ENCODE measurements around the gene TPSAB1.

Gene TPSAB1

GRCh38 chr16:1211451-1212268, 28.8 kb upstream of the TPSAB1 start:
- DNase-seq, result no peak

GRCh38 chr16:1212616-1213194, 27.8 kb upstream of the TPSAB1 start:
- no peak for DNase-seq

- DNase-seq, result no peak
These were observed 27.3 kb upstream of the TPSAB1 start for GRCh38 chr16:1213231-1213630.

GRCh38 chr16:1213796-1214372, 26.6 kb upstream of the TPSAB1 start:
- no peak for DNase-seq

- DNase-seq, result no peak
These were observed 25.8 kb upstream of the TPSAB1 start for GRCh38 chr16:1214719-1215118.

GRCh38 chr16:1215574-1216295, 24.8 kb upstream of the TPSAB1 start:
- DNase-seq, result no peak

GRCh38 chr16:1216296-1216619, 24.2 kb upstream of the TPSAB1 start:
- no peak for DNase-seq

GRCh38 chr16:1216681-1217400, 23.7 kb upstream of the TPSAB1 start:
- DNase-seq, result no peak

- DNase-seq, result no peak
These were observed 23.0 kb upstream of the TPSAB1 start for GRCh38 chr16:1217526-1217925.

- DNase-seq, result no peak
These were observed 22.2 kb upstream of the TPSAB1 start for GRCh38 chr16:1218061-1218929.

- no peak for DNase-seq
These were observed 21.4 kb upstream of the TPSAB1 start for GRCh38 chr16:1218930-1219611.

- DNase-seq, result no peak
These were observed 20.3 kb upstream of the TPSAB1 start for GRCh38 chr16:1220098-1220728.

- DNase-seq, result no peak
These were observed 19.5 kb upstream of the TPSAB1 start for GRCh38 chr16:1220841-1221627.

- no peak for DNase-seq
These were observed 18.6 kb upstream of the TPSAB1 start for GRCh38 chr16:1221628-1222552.

GRCh38 chr16:1222553-1223354, 17.8 kb upstream of the TPSAB1 start:
- DNase-seq, result no peak

GRCh38 chr16:1223355-1224214, 16.9 kb upstream of the TPSAB1 start:
- no peak for DNase-seq

- DNase-seq, result no peak
These were observed 15.9 kb upstream of the TPSAB1 start for GRCh38 chr16:1224558-1224957.
